SK-N-SH (cell line): Measurements from ENCODE around the gene TTC27. TPM values are rescaled to one million over a fixed set of nuclear protein-coding genes. Genes with fewer than 3 reads are reported as not detected.
A peak's percentile ranks its signal among the peaks of the same experiment; 100 is the strongest.
"Not testable (repeated sequence)": the region's sequence is repeated elsewhere in the genome, so short reads cannot be mapped to it uniquely, and the experiment has no call there.

Experiments
- CTCF ChIA-PET: fragments of 300-600, 350-600 bp; formaldehyde crosslinking; extraction: SDS; loops from one replicate; lab custom pipeline; 2021; lab: Yijun Ruan, JAX
- POLR2A ChIA-PET: fragments of 350-600 bp; sonication (Branson Sonifier 250); formaldehyde crosslinking; extraction: SDS; loops from one replicate; lab custom pipeline; 2020; ENCODE audit warnings: antibody characterized with exemption, inconsistent platforms; lab: Yijun Ruan, JAX
- DNase-seq: peaks from one replicate; pipeline ENCODE4 v3.0.0; 2012
- H2AFZ ChIP-seq: fragments of 200-600 bp; sonication (generic); 2 replicates; pipeline ENCODE4 v1.8.1; 2016; ENCODE audit warnings: antibody characterized with exemption, mild to moderate bottlenecking, low read depth
- H3F3A ChIP-seq: fragments of 200-600 bp; sonication (generic); replicated peaks from 2 replicates; pipeline ENCODE3; 2016; ENCODE audit warnings: antibody characterized with exemption, mild to moderate bottlenecking; ENCODE audit not compliant: insufficient read depth
- H3K27ac ChIP-seq, 2 experiments: fragments of 200-500 bp in 1 of 2; fragments of 200-600 bp in 1 of 2; sonication (Bioruptor generic) in 1 of 2; sonication (generic), shearing (Covaris generic) in 1 of 2; 2 replicates each; pipeline versions ENCODE4 v1.5.1 to v1.6.1; 2014 to 2016; ENCODE audit warnings: low read depth in 2 of 2, inconsistent platforms in 1 of 2, low read length in 1 of 2, mild to moderate bottlenecking in 1 of 2, mixed read lengths in 1 of 2
- H3K27me3 ChIP-seq: fragments of 200-600 bp; sonication (generic), shearing (Covaris generic); 2 replicates; pipeline ENCODE4 v1.6.1; 2016; ENCODE audit warnings: mixed run types; ENCODE audit not compliant: insufficient read depth
- H3K36me3 ChIP-seq, 2 experiments: fragments of 200-500 bp in 1 of 2; fragments of 200-600 bp in 1 of 2; sonication (Bioruptor generic) in 1 of 2; sonication (generic) in 1 of 2; replicated peaks in 1 of 2; 2 replicates each; pipeline versions ENCODE3 to v1.5.1; 2014 to 2016; ENCODE audit warnings: low read length in 1 of 2, mild to moderate bottlenecking in 1 of 2; ENCODE audit not compliant: insufficient read depth in 2 of 2, control insufficient read depth in 1 of 2
- H3K4me1 ChIP-seq, 2 experiments: fragments of 200-500 bp in 1 of 2; fragments of 200-600 bp in 1 of 2; sonication (Bioruptor generic) in 1 of 2; sonication (generic), shearing (Covaris generic) in 1 of 2; 2 replicates each; pipeline versions ENCODE4 v1.5.1 to v1.6.1; 2014 to 2016; ENCODE audit warnings: low read depth in 1 of 2, low read length in 1 of 2, mixed run types in 1 of 2; ENCODE audit not compliant: insufficient read depth in 2 of 2, control insufficient read depth in 1 of 2
- H3K4me2 ChIP-seq: fragments of 200-600 bp; sonication (generic), shearing (Covaris generic); 2 replicates; pipeline ENCODE4 v1.6.1; 2017; ENCODE audit warnings: mixed run types
- H3K4me3 ChIP-seq, 2 experiments: fragments of 200-500 bp in 1 of 2; fragments of 200-600 bp in 1 of 2; sonication (Bioruptor generic) in 1 of 2; sonication (generic), shearing (Covaris generic) in 1 of 2; 2 replicates each; pipeline versions ENCODE4 v1.5.1 to v1.8.1; 2014 to 2016; ENCODE audit warnings: low read depth in 2 of 2, inconsistent platforms in 1 of 2, low read length in 1 of 2, mild to moderate bottlenecking in 1 of 2, mixed read lengths in 1 of 2, moderate library complexity in 1 of 2
- H3K79me2 ChIP-seq: fragments of 200-600 bp; sonication (generic); 2 replicates; pipeline ENCODE4 v1.8.1; 2017; ENCODE audit warnings: mild to moderate bottlenecking; ENCODE audit not compliant: insufficient read depth
- H3K9ac ChIP-seq: fragments of 200-600 bp; sonication (generic); 2 replicates; pipeline ENCODE4 v1.6.1; 2017; ENCODE audit warnings: mixed run types
- H3K9me2 ChIP-seq: fragments of 200-600 bp; sonication (generic); 2 replicates; pipeline ENCODE4 v1.6.1; 2017; ENCODE audit warnings: mixed run types
- H3K9me3 ChIP-seq: fragments of 200-600 bp; sonication (generic); 2 replicates; pipeline ENCODE4 v1.6.1; 2017; ENCODE audit warnings: mixed run types, mild to moderate bottlenecking, moderate library complexity
- H4K20me1 ChIP-seq: fragments of 200-600 bp; sonication (generic); 2 replicates; pipeline ENCODE4 v1.6.1; 2017; ENCODE audit warnings: mild to moderate bottlenecking, mixed run types; ENCODE audit not compliant: insufficient read depth
- EZH2phosphoT487 ChIP-seq: fragments of 200-600 bp; sonication (generic); IDR thresholded peaks from 2 replicates; pipeline ENCODE4 v1.6.1; 2017; ENCODE audit warnings: low read depth, mixed run types, mild to moderate bottlenecking, antibody characterized with exemption, moderate library complexity, borderline replicate concordance
- FOSL2 ChIP-seq: IDR thresholded peaks from 2 replicates; pipeline ENCODE4 v1.4.0; 2012; ENCODE audit warnings: low read depth, mild to moderate bottlenecking, moderate library complexity, borderline replicate concordance
- FOXM1 ChIP-seq: IDR thresholded peaks from 2 replicates; pipeline ENCODE4 v1.4.0; 2012; ENCODE audit warnings: low read depth, mild to moderate bottlenecking
- GATA2 ChIP-seq: sonication (generic); formaldehyde crosslinking; IDR thresholded peaks from 2 replicates; pipeline ENCODE4 v1.5.0; 2020; ENCODE audit warnings: mild to moderate bottlenecking, missing genetic modification reagents
- MEF2A ChIP-seq: IDR thresholded peaks from 2 replicates; pipeline ENCODE4 v1.4.0; 2012; ENCODE audit warnings: low read depth, borderline replicate concordance
- TCF12 ChIP-seq: IDR thresholded peaks from 2 replicates; pipeline ENCODE4 v1.4.0; 2012
- TEAD4 ChIP-seq: IDR thresholded peaks from 2 replicates; pipeline ENCODE4 v1.4.0; 2012; ENCODE audit warnings: mild to moderate bottlenecking, borderline replicate concordance; ENCODE audit not compliant: insufficient read depth
- WGBS: methylation state at CpG from one replicate; pipeline ENCODE4 v1.1.6; 2017; ENCODE audit warnings: low lambda C conversion rate; 5-methylcytosine and 5-hydroxymethylcytosine counted together
- polyA plus RNA-seq, 3 experiments: library from polyadenylated mRNA; depleted of rRNA; stranded (reverse); fragments of >200 nt; gene quantifications; 2 replicates each; pipeline ENCODE4 v1.2.3, GENCODE V29; 2012
- TF ChIP-seq, protein P1 (sequence below): fragments of 150-350 bp; IDR thresholded peaks from 2 replicates; pipeline ENCODE4 v1.6.1; 2016; ENCODE audit warnings: mild to moderate bottlenecking, low read depth, low read length
- TF ChIP-seq, protein P2 (sequence below): IDR thresholded peaks from 2 replicates; pipeline ENCODE4 v1.4.0; 2012; ENCODE audit warnings: low read depth, borderline replicate concordance

TTC27 gene
- polyA plus RNA-seq, 1 of the 3 experiments (the other 2 are of a cell fraction), result 14.4 TPM

DNA sequence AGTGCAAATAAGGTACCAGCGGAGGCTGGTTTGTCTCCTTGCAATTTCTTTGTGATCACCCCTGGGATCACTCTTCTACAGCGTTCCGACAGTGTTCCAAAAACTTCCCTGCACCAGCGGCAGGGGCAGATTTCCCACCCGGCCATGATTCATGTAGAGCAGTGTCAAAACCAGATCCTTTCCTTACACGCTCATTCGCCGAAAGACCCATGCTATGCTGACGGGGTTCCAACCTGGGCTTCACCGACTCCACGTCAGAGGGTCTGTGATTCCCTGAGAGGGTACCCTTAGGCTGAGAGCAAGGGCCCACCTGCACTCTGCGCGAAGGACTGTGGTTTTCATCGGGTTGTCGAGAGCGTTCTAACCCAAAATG lies 423 bp upstream of the TTC27 start:
- H2AFZ ChIP-seq, result peak overlapping the region; percentile 97
- H3F3A ChIP-seq, result peaks cover 27% of the 10 kb centered on the region
- H3K4me2 ChIP-seq, result peak overlapping the region; percentile 86
- H3K79me2 ChIP-seq, result peaks cover 22% of the 10 kb centered on the region
- H3K4me1 ChIP-seq, result peaks cover 10 to 11% of the 10 kb centered on the region in 2 experiments; a peak in 2 of 4 replicates
- H3K27ac ChIP-seq, result peak overlapping the region in 1 of 2 experiments; percentile 18; a peak in 1 of 4 replicates
- H3K9me3 ChIP-seq, result no peaks in the 10 kb centered on the region
- ChIA-PET POLR2A (no interaction called here), CTCF (interaction anchor here (0.9 to 1.1 kb wide), 2 partner anchors 8 to 10 kb away, joined by 4 to 6 read pairs; no protein-coding TSS in a partner anchor)
- DNase-seq, result peak; percentile 68
- H3K27me3 ChIP-seq, result no peaks in the 10 kb centered on the region
- TF ChIP-seq, protein P1, sequence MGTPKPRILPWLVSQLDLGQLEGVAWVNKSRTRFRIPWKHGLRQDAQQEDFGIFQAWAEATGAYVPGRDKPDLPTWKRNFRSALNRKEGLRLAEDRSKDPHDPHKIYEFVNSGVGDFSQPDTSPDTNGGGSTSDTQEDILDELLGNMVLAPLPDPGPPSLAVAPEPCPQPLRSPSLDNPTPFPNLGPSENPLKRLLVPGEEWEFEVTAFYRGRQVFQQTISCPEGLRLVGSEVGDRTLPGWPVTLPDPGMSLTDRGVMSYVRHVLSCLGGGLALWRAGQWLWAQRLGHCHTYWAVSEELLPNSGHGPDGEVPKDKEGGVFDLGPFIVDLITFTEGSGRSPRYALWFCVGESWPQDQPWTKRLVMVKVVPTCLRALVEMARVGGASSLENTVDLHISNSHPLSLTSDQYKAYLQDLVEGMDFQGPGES, result 0 out of 2 replicates have a peak, but pooled peaks have one; percentile 14
- TF ChIP-seq EZH2phosphoT487, result no peak
- no peaks in the 10 kb centered on the region for H4K20me1 ChIP-seq
- H3K9me2 ChIP-seq, result no peaks in the 10 kb centered on the region
- peak overlapping the region; percentile 88 to 93 for H3K4me3 ChIP-seq
- H3K36me3 ChIP-seq, result peaks cover 13 to 15% of the 10 kb centered on the region in 2 experiments
- 22% methylated on average over 15 of the region's 16 CpGs for WGBS
- no peak overlapping the region for H3K9ac ChIP-seq

DNA sequence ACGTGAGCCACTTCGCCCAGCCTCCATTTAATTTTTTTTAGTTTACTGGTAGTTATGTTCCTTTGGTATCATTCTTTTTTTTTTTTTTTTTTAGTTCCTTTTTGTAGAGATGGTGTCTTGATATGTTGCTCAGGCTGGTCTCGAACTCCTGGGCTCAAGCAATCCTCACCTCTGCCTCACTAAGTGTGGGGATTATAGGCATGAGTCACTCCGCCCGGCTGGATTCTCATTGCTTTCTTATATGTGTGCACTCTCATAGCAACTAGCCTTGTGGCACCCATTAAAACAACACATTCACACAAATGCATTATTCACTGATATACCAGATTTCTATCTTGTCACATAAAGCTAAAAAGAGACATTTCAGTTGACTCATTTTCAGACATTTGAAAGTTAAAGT lies 4.2 kb downstream of the TTC27 start:
- H3K27ac ChIP-seq, result peak overlapping the region in 1 of 2 experiments; percentile 73; a peak in 2 of 4 replicates
- no peak overlapping the region for H3K4me2 ChIP-seq
- H2AFZ ChIP-seq, result no peak overlapping the region
- H3K27me3 ChIP-seq, result no peaks in the 10 kb centered on the region
- H3K9me3 ChIP-seq, result no peaks in the 10 kb centered on the region
- peaks cover 10 to 14% of the 10 kb centered on the region in 2 experiments; a peak in 2 of 4 replicates for H3K4me1 ChIP-seq
- ChIA-PET CTCF (interaction anchor here (1.8 kb wide), 1 partner anchor 18 kb away, joined by 4 read pairs; no protein-coding TSS in a partner anchor), POLR2A (no interaction called here)
- no peak overlapping the region for H3K4me3 ChIP-seq
- WGBS, result 87% methylated on average over 5 of the region's 5 CpGs
- peaks cover 22% of the 10 kb centered on the region for H3K79me2 ChIP-seq
- peak overlapping the region; percentile 20 for H3K9ac ChIP-seq
- no peaks in the 10 kb centered on the region for H4K20me1 ChIP-seq
- H3F3A ChIP-seq, result peaks cover 21% of the 10 kb centered on the region
- H3K36me3 ChIP-seq, result peaks cover 33 to 45% of the 10 kb centered on the region in 2 experiments
- no peaks in the 10 kb centered on the region for H3K9me2 ChIP-seq
- TF ChIP-seq FOSL2 (peak; percentile 53; the same call in 1 of the 2 replicates), TCF12 (0 out of 2 replicates have a peak, but pooled peaks have one; percentile 5), TEAD4 (no peak), MEF2A (no peak)
- no peak for DNase-seq

DNA sequence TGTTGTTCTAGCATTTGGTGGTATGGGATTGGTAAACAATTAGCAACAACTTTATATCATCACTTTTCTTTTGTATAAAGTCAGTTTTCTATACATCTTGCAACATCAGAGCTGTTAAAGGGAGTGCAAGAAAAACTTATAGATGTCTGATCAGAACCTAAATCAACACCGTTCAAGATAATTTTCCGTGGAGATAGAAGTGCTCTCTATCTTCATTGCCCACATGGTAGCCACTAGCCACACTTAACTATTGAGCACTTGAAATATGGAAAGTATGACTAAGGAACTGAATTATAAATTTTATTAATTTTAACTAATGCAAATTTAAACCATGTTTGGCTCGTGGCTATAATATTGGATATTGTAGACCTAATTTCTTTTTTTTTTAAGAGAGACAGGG lies 5.2 kb downstream of the TTC27 start:
- no peak for DNase-seq
- Histone ChIP-seq H3K79me2 (peaks cover 22% of the 10 kb centered on the region), H3K9me3 (no peaks in the 10 kb centered on the region), H3K27ac (peak overlapping the region in 1 of 2 experiments; percentile 73; a peak in 2 of 4 replicates), H3K9me2 (no peaks in the 10 kb centered on the region), H3K4me3 (no peak overlapping the region), H3K4me1 (peaks cover 6 to 14% of the 10 kb centered on the region in 2 experiments; a peak in 2 of 4 replicates), H3K9ac (no peak overlapping the region), H3K4me2 (no peak overlapping the region), H4K20me1 (no peaks in the 10 kb centered on the region), H3K36me3 (peaks cover 33 to 48% of the 10 kb centered on the region in 2 experiments), H2AFZ (no peak overlapping the region), H3K27me3 (no peaks in the 10 kb centered on the region), H3F3A (peaks cover 21% of the 10 kb centered on the region)
- WGBS, result 99% methylated on average over 3 of the region's 3 CpGs
- CTCF ChIA-PET, result no interaction called here
- TF ChIP-seq FOSL2, result no peak
- no peak for TF ChIP-seq GATA2
- no peak for TF ChIP-seq FOXM1
- TF ChIP-seq, protein P2, sequence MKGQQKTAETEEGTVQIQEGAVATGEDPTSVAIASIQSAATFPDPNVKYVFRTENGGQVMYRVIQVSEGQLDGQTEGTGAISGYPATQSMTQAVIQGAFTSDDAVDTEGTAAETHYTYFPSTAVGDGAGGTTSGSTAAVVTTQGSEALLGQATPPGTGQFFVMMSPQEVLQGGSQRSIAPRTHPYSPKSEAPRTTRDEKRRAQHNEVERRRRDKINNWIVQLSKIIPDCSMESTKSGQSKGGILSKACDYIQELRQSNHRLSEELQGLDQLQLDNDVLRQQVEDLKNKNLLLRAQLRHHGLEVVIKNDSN, result no peak
- POLR2A ChIA-PET, result no interaction called here

DNA sequence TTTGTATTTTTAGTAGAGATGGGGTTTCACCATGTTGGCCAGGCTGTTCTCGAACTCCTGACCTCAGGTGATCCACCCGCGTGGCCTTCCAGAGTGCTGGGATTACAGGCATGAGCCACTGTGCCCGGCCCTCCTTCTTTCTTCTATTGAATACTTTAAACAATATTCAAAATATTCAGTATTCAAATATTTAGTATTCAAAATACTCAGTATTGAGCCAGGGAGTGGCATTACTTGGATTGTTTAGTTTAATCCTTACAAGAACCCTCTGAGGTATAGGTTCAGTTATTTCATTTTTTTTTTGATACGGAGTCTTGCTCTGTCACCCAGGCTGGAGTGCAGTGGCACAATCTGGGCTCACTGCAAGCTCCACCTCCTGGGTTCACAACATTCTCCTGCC lies 10.7 kb downstream of the TTC27 start:
- H3K9ac ChIP-seq, H3F3A ChIP-seq, H3K4me1 ChIP-seq, H3K9me3 ChIP-seq, POLR2A ChIA-PET, H2AFZ ChIP-seq, H3K9me2 ChIP-seq, H3K27ac ChIP-seq, H3K79me2 ChIP-seq, CTCF ChIA-PET, DNase-seq, H4K20me1 ChIP-seq, H3K4me2 ChIP-seq, H3K27me3 ChIP-seq, H3K4me3 ChIP-seq: not testable (repeated sequence)
- peaks cover 28 to 76% of the 10 kb centered on the region in 2 experiments for H3K36me3 ChIP-seq
- WGBS, result 98% methylated on average over 5 of the region's 5 CpGs
